Osteoblast (primary cell): Measurements from ENCODE around the gene WWC1. TPM values are rescaled to one million over a fixed set of nuclear protein-coding genes. Genes with fewer than 3 reads are reported as not detected.

Source experiments
- DNase-seq: peaks from one replicate; pipeline ENCODE4 v3.0.0; 2011; ENCODE audit warnings: low spot score, mixed read lengths; ENCODE audit not compliant: insufficient read length; ENCODE audit errors: missing footprints
- H2AFZ ChIP-seq: 2 replicates; pipeline ENCODE4 v1.6.0; 2011; ENCODE audit warnings: mild to moderate bottlenecking, low read length
- H3K27ac ChIP-seq: 2 replicates; pipeline ENCODE4 v1.5.1; 2011; ENCODE audit warnings: mild to moderate bottlenecking, low read depth, low read length, moderate library complexity
- H3K27me3 ChIP-seq: 2 replicates; pipeline ENCODE4 v1.6.0; 2012; ENCODE audit warnings: mild to moderate bottlenecking, control low read depth, inconsistent platforms, low read length, moderate library complexity; ENCODE audit not compliant: insufficient read depth
- H3K36me3 ChIP-seq: 2 replicates; pipeline ENCODE4 v1.5.1; 2011; ENCODE audit warnings: mild to moderate bottlenecking, low read length, control low read depth, moderate library complexity; ENCODE audit not compliant: insufficient read depth
- H3K4me1 ChIP-seq: 2 replicates; pipeline ENCODE4 v1.5.1; 2011; ENCODE audit warnings: mild to moderate bottlenecking, low read length, control low read depth, moderate library complexity; ENCODE audit not compliant: insufficient read depth
- H3K4me2 ChIP-seq: 2 replicates; pipeline ENCODE4 v1.6.0; 2011; ENCODE audit warnings: mild to moderate bottlenecking, low read length; ENCODE audit not compliant: insufficient read depth
- H3K4me3 ChIP-seq: fragments of 200-600 bp; sonication (generic); 3 replicates; pipeline ENCODE4 v1.5.1; 2012; ENCODE audit warnings: mild to moderate bottlenecking, low read length, inconsistent platforms; ENCODE audit not compliant: insufficient read depth
- H3K79me2 ChIP-seq: 2 replicates; pipeline ENCODE4 v1.6.0; 2012; ENCODE audit warnings: mild to moderate bottlenecking, low read length, control low read depth, inconsistent platforms; ENCODE audit not compliant: insufficient read depth
- H3K9me3 ChIP-seq: 2 replicates; pipeline ENCODE4 v1.5.1; 2011; ENCODE audit warnings: low read depth, low read length, control low read depth
- H4K20me1 ChIP-seq: 2 replicates; pipeline ENCODE4 v1.6.0; 2012; ENCODE audit warnings: mild to moderate bottlenecking, low read length, control low read depth; ENCODE audit not compliant: insufficient read depth
- CTCF ChIP-seq: IDR thresholded peaks from 2 replicates; pipeline ENCODE4 v1.5.1; 2011; ENCODE audit warnings: mild to moderate bottlenecking, low read depth, low read length, moderate library complexity; ENCODE audit errors: extremely low read depth
- total RNA-seq: library from RNA; depleted of rRNA; stranded (reverse); fragments of >200 nt; gene quantifications from 2 replicates; pipeline ENCODE4 v1.2.3, GENCODE V29; 2012

WWC1 gene
- total RNA-seq, 1 donor, result 1.4 TPM

- peak within 1 kb of the TSS; percentile 87 for H3K4me2 ChIP-seq
- peaks cover 10% of the 10 kb centered on the region for H3K4me1 ChIP-seq
- peak within 1 kb of the TSS; percentile 97 for H2AFZ ChIP-seq
- H3K27me3 ChIP-seq, result no peaks in the 10 kb centered on the region
- no peaks in the 10 kb centered on the region for H3K9me3 ChIP-seq
- H3K27ac ChIP-seq, result peak within 1 kb of the TSS; percentile 81
- TF ChIP-seq CTCF, result peak; percentile 95
- peaks cover 44% of the 10 kb centered on the region for H3K79me2 ChIP-seq
- peaks cover 11% of the 10 kb centered on the region for H4K20me1 ChIP-seq
- DNase-seq, result peak; percentile 95
- peak within 1 kb of the TSS; percentile 94 for H3K4me3 ChIP-seq
- peaks cover 37% of the 10 kb centered on the region for H3K36me3 ChIP-seq
Observed at GRCh38 chr5:168486136-168486879, 194.9 kb downstream of the WWC1 start, which contains the start of gene RARS1. Gene RARS1 (plus strand): TSS chr5:168486471. CDS start chr5:168486499, 28 bp downstream.

GRCh38 chr5:168489059-168489458 is 197.6 kb downstream of the WWC1 start:
- H3K36me3 ChIP-seq, result peaks cover 63% of the 10 kb centered on the region
- no peak overlapping the region for H3K4me3 ChIP-seq
- peaks cover 10% of the 10 kb centered on the region for H3K4me1 ChIP-seq
- H4K20me1 ChIP-seq, result peaks cover 18% of the 10 kb centered on the region
- H3K9me3 ChIP-seq, result no peaks in the 10 kb centered on the region
- H3K27ac ChIP-seq, result no peak overlapping the region
- no peak overlapping the region for H2AFZ ChIP-seq
- no peak overlapping the region for H3K4me2 ChIP-seq
- no peaks in the 10 kb centered on the region for H3K27me3 ChIP-seq
- no peak for DNase-seq
- H3K79me2 ChIP-seq, result peaks cover 52% of the 10 kb centered on the region
- TF ChIP-seq CTCF, result no peak

GRCh38 chr5:168494057-168494555 is 202.7 kb downstream of the WWC1 start:
- Histone ChIP-seq H3K36me3 (peaks cover 96% of the 10 kb centered on the region), H3K27ac (no peak overlapping the region), H3K4me1 (no peaks in the 10 kb centered on the region), H3K9me3 (no peaks in the 10 kb centered on the region), H3K27me3 (no peaks in the 10 kb centered on the region), H3K4me3 (no peak overlapping the region), H4K20me1 (peaks cover 17% of the 10 kb centered on the region), H3K4me2 (no peak overlapping the region), H3K79me2 (peaks cover 28% of the 10 kb centered on the region), H2AFZ (no peak overlapping the region)
- no peak for DNase-seq
- TF ChIP-seq CTCF, result no peak

- Histone ChIP-seq H4K20me1 (peaks cover 4% of the 10 kb centered on the region), H3K4me3 (no peak overlapping the region), H3K27me3 (no peaks in the 10 kb centered on the region), H3K27ac (no peak overlapping the region), H3K36me3 (peaks cover 85% of the 10 kb centered on the region), H3K4me2 (no peak overlapping the region), H3K9me3 (no peaks in the 10 kb centered on the region), H2AFZ (no peak overlapping the region), H3K79me2 (no peaks in the 10 kb centered on the region), H3K4me1 (no peaks in the 10 kb centered on the region)
- TF ChIP-seq CTCF, result no peak
- no peak for DNase-seq
Observed at GRCh38 chr5:168502563-168503237, 211.3 kb downstream of the WWC1 start.
